Natural killer cell (primary cell): ENCODE data around the gene CMIP. TPM values are rescaled to one million over a fixed set of nuclear protein-coding genes. Genes with fewer than 3 reads are reported as not detected.

Experiments
- ATAC-seq, 3 donors: fragments of 150-1000 bp in 2 of 3; fragments of 200-7000 bp in 1 of 3; cut with Tn5 transposase; 1 replicate in 1 of 3; 2 replicates in 2 of 3; pipeline ENCODE4 v1.10.0; 2021; ENCODE audit warnings: mild to moderate bottlenecking in 2 of 3, moderate library complexity in 2 of 3
- DNase-seq, 2 donors: peaks; one replicate each; pipeline versions ENCODE4 v3.0.0 to v3.0.0-alpha.2; 2013 to 2021; ENCODE audit warnings: mixed read lengths in 1 of 2
- H3K27ac ChIP-seq: one replicate; pipeline ENCODE4 v1.5.1; 2013; ENCODE audit warnings: mild to moderate bottlenecking, low read length
- H3K27me3 ChIP-seq: one replicate; pipeline ENCODE4 v1.6.1; 2013; ENCODE audit warnings: low read length; ENCODE audit not compliant: control insufficient read depth, insufficient read depth
- H3K36me3 ChIP-seq: one replicate; pipeline ENCODE4 v1.6.1; 2013; ENCODE audit warnings: low read length; ENCODE audit not compliant: control insufficient read depth, insufficient read depth
- H3K4me1 ChIP-seq: one replicate; pipeline ENCODE4 v1.6.1; 2013; ENCODE audit warnings: low read length; ENCODE audit not compliant: control insufficient read depth, insufficient read depth
- H3K4me3 ChIP-seq: one replicate; pipeline ENCODE4 v1.5.1; 2013; ENCODE audit warnings: low read length
- H3K9me3 ChIP-seq: one replicate; pipeline ENCODE4 v1.6.1; 2013; ENCODE audit warnings: low read length; ENCODE audit not compliant: control insufficient read depth, insufficient read depth
- H3K27ac Mint-ChIP-seq, 2 donors: one replicate each; pipeline ENCODE4 v1.8.0; 2022; ENCODE audit warnings: mild to moderate bottlenecking in 2 of 2, mixed read lengths in 2 of 2, moderate library complexity in 1 of 2
- H3K27me3 Mint-ChIP-seq, 2 donors: one replicate each; pipeline ENCODE4 v1.8.0; 2022; ENCODE audit warnings: low read depth in 2 of 2, mixed read lengths in 2 of 2
- H3K36me3 Mint-ChIP-seq: one replicate; pipeline ENCODE4 v1.8.0; 2022; ENCODE audit warnings: mixed read lengths
- H3K4me1 Mint-ChIP-seq, 2 donors: one replicate each; pipeline ENCODE4 v1.8.0; 2022; ENCODE audit warnings: mixed read lengths in 2 of 2
- H3K4me3 Mint-ChIP-seq: one replicate; pipeline ENCODE4 v1.8.0; 2022; ENCODE audit warnings: mild to moderate bottlenecking, moderate library complexity, mixed read lengths
- H3K9me3 Mint-ChIP-seq, 2 donors: one replicate each; pipeline ENCODE4 v1.8.0; 2022; ENCODE audit warnings: mixed read lengths in 2 of 2
- WGBS: methylation state at CpG from one replicate; pipeline ENCODE4 v1.1.7; 2013; ENCODE audit warnings: missing lambda C conversion rate; ENCODE audit not compliant: insufficient coverage; 5-methylcytosine and 5-hydroxymethylcytosine counted together
- intact Hi-C: fragments of 100-400 bp; cut with micrococcal nuclease; formaldehyde crosslinking; loops from one replicate; pipeline ENCODE4 v1.14.2; 2022
- total RNA-seq, 4 donors: library from RNA; stranded (reverse); fragments of 120-200 nt in 1 of 4; gene quantifications; one replicate each; pipeline versions ENCODE4 v1.2.3 to v1.2.4, GENCODE V29; 2013 to 2022
- TF ChIP-seq, protein P1 (sequence below): fragments of 200-600 bp; IDR thresholded peaks from one replicate; pipeline ENCODE4 v1.8.0; 2022; ENCODE audit warnings: antibody characterized with exemption

The CMIP gene
- total RNA-seq, 3 donors from 2014 or later (not counting 1 experiment from before 2014, with no cell fraction given), result 88.2 to 115 (median 91.5) TPM

- intact Hi-C loops, result no loop called here
- no peaks in the 10 kb centered on the region for H3K27me3 ChIP-seq
- Mint-ChIP-seq H3K27me3 (no peaks in the 10 kb centered on the region), H3K27ac (no peak overlapping the region), H3K9me3 (no peaks in the 10 kb centered on the region), H3K4me1 (peaks cover 0 to 6% of the 10 kb centered on the region in 2 donors), H3K36me3 (peaks cover 9% of the 10 kb centered on the region), H3K4me3 (no peak overlapping the region)
- no peak overlapping the region for H3K27ac ChIP-seq
- no peak overlapping the region for H3K4me3 ChIP-seq
- DNase-seq, result no peak
- peaks cover 80% of the 10 kb centered on the region for H3K36me3 ChIP-seq
- TF ChIP-seq, protein P1, sequence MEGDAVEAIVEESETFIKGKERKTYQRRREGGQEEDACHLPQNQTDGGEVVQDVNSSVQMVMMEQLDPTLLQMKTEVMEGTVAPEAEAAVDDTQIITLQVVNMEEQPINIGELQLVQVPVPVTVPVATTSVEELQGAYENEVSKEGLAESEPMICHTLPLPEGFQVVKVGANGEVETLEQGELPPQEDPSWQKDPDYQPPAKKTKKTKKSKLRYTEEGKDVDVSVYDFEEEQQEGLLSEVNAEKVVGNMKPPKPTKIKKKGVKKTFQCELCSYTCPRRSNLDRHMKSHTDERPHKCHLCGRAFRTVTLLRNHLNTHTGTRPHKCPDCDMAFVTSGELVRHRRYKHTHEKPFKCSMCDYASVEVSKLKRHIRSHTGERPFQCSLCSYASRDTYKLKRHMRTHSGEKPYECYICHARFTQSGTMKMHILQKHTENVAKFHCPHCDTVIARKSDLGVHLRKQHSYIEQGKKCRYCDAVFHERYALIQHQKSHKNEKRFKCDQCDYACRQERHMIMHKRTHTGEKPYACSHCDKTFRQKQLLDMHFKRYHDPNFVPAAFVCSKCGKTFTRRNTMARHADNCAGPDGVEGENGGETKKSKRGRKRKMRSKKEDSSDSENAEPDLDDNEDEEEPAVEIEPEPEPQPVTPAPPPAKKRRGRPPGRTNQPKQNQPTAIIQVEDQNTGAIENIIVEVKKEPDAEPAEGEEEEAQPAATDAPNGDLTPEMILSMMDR, result no peak
- H3K9me3 ChIP-seq, result no peaks in the 10 kb centered on the region
- no peaks in the 10 kb centered on the region for H3K4me1 ChIP-seq
- WGBS, result 99% methylated on average over 13 of the region's 13 CpGs
- ATAC-seq, result no peak
These were observed 260.7 kb downstream of the CMIP start for GRCh38 chr16:81705261-81705660.

DNA sequence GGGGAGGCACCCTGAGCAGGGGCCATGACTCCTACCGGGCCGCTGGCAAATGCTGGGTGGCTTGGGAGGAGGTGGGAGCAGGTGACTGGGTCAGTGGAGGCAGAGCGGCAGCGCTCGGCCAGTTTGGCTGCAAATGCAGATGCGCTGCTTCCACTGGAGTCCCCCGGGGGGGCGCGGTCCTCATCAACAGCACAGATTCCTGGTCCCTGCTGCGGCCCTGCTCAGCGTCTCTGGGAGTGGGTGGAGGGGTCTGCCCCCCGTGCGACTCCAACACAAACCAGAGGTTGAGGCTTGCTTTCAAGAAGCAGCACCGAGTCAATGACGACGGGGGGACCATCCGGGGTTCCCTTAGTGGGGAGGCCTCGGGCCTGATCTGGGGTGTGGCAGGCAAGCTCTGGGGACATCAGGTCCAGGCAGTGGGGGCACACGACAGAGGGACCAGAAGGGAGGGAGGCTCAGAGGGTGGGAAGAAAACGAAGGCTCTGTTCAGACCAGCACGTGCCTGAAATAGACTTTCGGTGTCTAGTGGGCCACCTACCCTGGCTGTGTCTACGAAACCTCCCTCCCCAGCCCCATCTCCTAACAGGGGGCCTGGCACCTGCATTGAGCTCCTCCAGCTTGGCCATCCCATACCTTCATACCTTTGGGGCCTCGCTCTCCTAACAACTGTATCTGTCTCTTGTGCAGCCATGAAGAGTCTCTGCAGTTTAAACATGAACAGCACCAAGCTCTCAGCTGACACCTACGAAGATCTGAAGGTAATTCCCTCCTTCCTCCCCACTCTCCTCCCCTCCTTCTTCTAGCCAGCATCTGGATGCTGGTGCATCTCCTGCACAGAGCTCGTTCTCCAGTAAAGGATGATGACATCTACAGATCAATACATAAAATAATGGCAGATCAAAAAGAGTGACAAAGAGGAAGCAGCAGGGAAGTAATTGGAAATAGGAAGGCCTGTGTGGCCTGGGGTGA is 262.0 kb downstream of the CMIP start:
- TF ChIP-seq, protein P1, result no peak
- H3K27ac Mint-ChIP-seq, result no peak overlapping the region
- H3K9me3 Mint-ChIP-seq, result no peaks in the 10 kb centered on the region
- Histone ChIP-seq H3K27ac (no peak overlapping the region), H3K4me1 (no peaks in the 10 kb centered on the region), H3K36me3 (peaks cover 73% of the 10 kb centered on the region), H3K4me3 (no peak overlapping the region), H3K27me3 (no peaks in the 10 kb centered on the region), H3K9me3 (no peaks in the 10 kb centered on the region)
- 96% methylated on average over 25 of the region's 26 CpGs for WGBS
- peaks cover 0 to 6% of the 10 kb centered on the region in 2 donors for H3K4me1 Mint-ChIP-seq
- ATAC-seq, result no peak
- no peaks in the 10 kb centered on the region for H3K27me3 Mint-ChIP-seq
- no peak overlapping the region for H3K4me3 Mint-ChIP-seq
- intact Hi-C loops, result no loop called here
- DNase-seq, result no peak
- peaks cover 9% of the 10 kb centered on the region for H3K36me3 Mint-ChIP-seq

DNA sequence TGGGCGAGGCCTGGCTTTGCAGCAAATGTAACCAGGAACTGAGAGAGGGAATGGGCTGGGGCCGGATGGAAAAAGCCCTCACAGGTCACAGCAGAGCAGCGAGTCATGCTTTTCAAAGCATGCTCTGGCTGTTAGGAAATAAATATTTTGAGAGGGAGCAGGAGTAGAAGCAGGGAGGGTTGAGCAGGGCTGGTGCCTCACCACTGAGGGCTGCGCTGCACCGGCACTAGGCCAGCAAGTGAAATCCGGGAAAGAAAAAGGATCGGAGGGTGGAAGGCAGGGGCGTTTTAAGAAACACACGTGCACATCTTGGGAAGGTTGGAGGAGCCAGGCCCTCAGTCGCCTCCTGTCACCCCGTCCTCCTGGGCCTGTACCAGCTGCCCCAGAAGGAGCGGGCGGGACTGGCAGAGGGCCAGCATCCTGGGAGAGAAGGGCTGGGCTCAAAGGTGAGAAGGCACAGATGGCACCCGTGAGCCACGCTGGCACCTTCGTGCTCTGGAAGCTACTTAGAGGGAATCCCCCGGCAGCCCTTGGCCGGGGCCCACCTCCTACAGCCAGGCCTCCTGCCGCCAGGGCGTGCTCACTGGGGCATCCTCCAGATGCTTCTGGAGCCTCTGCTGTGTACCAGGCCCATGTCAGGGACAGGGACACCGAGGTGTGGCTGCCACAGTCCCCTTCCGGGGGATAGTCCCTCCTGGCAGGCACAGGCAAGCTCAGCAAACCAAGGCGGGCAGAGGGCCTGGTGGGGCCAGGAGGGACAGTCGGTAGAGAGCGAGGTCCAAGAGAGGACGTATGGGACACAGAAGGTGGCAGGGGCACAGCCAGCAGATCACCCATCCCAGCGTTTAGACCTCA is 263.0 kb downstream of the CMIP start:
- Histone ChIP-seq H3K4me1 (no peaks in the 10 kb centered on the region), H3K27ac (no peak overlapping the region), H3K4me3 (no peak overlapping the region), H3K36me3 (peaks cover 64% of the 10 kb centered on the region), H3K9me3 (no peaks in the 10 kb centered on the region), H3K27me3 (no peaks in the 10 kb centered on the region)
- ATAC-seq, result no peak
- no peaks in the 10 kb centered on the region for H3K9me3 Mint-ChIP-seq
- DNase-seq, result no peak
- intact Hi-C loops, result no loop called here
- no peaks in the 10 kb centered on the region for H3K27me3 Mint-ChIP-seq
- peaks cover 0 to 6% of the 10 kb centered on the region in 2 donors for H3K4me1 Mint-ChIP-seq
- TF ChIP-seq, protein P1, result no peak
- 94% methylated on average over 27 of the region's 27 CpGs for WGBS
- H3K4me3 Mint-ChIP-seq, result no peak overlapping the region
- H3K36me3 Mint-ChIP-seq, result peaks cover 9% of the 10 kb centered on the region
- H3K27ac Mint-ChIP-seq, result no peak overlapping the region
